ENCODE measurements around the gene WT1.
A peak's percentile ranks its signal among the peaks of the same experiment; 100 is the strongest.

WT1 gene

DNA sequence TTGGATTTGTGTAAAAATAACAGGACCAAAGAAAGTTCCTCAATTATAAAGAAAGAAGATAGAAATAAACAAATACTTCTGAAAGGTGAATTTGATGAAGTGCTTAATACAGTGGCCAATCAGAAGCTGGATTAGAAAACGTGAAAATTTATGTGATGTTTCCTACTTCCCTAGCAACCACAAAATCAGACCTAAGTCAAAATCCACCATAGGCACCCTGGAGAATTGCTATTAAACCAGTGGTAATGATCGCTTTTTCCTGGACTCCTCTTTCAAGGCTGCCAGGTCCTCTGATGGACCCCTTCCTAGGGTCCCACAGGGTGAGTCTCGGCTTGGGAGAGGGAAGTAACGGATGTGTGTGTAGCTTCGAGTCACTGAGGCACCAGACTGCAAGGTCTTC, 9.6 kb downstream of the WT1 start:
- Histone ChIP-seq H3K4me1 (ENCODE audit: control insufficient read depth, low read length) (peaks cover 15% of the 10 kb centered on the region), H3F3A (ENCODE audit: control insufficient read depth, insufficient read depth) (no peaks in the 10 kb centered on the region), H3K9me3 (ENCODE audit: control insufficient read depth, insufficient read depth, low read length) (no peaks in the 10 kb centered on the region), H3K27me3 (ENCODE audit: control insufficient read depth, low read length) (no peaks in the 10 kb centered on the region), H3K36me3 (ENCODE audit: control insufficient read depth, low read length) (no peaks in the 10 kb centered on the region), H3K27ac (ENCODE audit: low read depth, low read length) (no peak overlapping the region), H3K79me2 (ENCODE audit: control insufficient read depth, low read length) (no peaks in the 10 kb centered on the region), H4K20me1 (ENCODE audit: control insufficient read depth, insufficient read depth, low read depth, low read length) (no peaks in the 10 kb centered on the region), H3K4me3 (ENCODE audit: low read length) (no peak overlapping the region), H3K4me2 (ENCODE audit: low read length) (no peak overlapping the region), H3K9me2 (replicated peaks; ENCODE audit: control insufficient read depth, low read length) (no peaks in the 10 kb centered on the region)
- TF ChIP-seq, protein P1, sequence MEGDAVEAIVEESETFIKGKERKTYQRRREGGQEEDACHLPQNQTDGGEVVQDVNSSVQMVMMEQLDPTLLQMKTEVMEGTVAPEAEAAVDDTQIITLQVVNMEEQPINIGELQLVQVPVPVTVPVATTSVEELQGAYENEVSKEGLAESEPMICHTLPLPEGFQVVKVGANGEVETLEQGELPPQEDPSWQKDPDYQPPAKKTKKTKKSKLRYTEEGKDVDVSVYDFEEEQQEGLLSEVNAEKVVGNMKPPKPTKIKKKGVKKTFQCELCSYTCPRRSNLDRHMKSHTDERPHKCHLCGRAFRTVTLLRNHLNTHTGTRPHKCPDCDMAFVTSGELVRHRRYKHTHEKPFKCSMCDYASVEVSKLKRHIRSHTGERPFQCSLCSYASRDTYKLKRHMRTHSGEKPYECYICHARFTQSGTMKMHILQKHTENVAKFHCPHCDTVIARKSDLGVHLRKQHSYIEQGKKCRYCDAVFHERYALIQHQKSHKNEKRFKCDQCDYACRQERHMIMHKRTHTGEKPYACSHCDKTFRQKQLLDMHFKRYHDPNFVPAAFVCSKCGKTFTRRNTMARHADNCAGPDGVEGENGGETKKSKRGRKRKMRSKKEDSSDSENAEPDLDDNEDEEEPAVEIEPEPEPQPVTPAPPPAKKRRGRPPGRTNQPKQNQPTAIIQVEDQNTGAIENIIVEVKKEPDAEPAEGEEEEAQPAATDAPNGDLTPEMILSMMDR (IDR thresholded peaks at IDR 0.05; ENCODE audit: low read depth, low read length, poor library complexity, severe bottlenecking) = no peak
- no peak for TF ChIP-seq EZH2phosphoT487 (IDR thresholded peaks at IDR 0.05; ENCODE audit: borderline replicate concordance, low read length)

DNA sequence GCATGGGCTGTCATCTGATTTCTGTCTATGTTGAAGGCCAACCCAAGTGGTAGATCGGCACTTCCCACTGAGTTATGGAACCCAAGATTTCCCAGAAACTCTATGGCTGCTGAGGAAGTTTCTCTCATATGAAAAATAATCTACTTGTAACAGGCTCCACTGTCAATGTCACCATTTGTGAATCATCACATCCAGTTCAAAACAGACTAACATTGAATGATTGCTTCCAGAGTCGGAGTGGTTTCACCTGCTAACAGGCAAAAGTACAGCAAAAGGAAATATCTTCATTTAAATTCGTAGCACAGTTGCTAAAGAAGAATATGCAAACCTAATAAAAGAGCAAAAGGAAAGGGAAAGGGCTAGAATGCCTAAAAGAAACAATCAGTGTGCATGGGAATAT, 12.8 kb downstream of the WT1 start:
- H3K4me2 ChIP-seq (ENCODE audit: low read length) = no peak overlapping the region
- no peaks in the 10 kb centered on the region for H3K9me3 ChIP-seq (ENCODE audit: control insufficient read depth, insufficient read depth, low read length)
- no peak overlapping the region for H3K27ac ChIP-seq (ENCODE audit: low read depth, low read length)
- H3K4me1 ChIP-seq (ENCODE audit: control insufficient read depth, low read length) = peaks cover 25% of the 10 kb centered on the region
- H3K27me3 ChIP-seq (ENCODE audit: control insufficient read depth, low read length) = no peaks in the 10 kb centered on the region
- no peaks in the 10 kb centered on the region for H3K9me2 ChIP-seq (replicated peaks; ENCODE audit: control insufficient read depth, low read length)
- H3K36me3 ChIP-seq (ENCODE audit: control insufficient read depth, low read length) = no peaks in the 10 kb centered on the region
- no peaks in the 10 kb centered on the region for H4K20me1 ChIP-seq (ENCODE audit: control insufficient read depth, insufficient read depth, low read depth, low read length)
- H3F3A ChIP-seq (ENCODE audit: control insufficient read depth, insufficient read depth) = no peaks in the 10 kb centered on the region
- no peaks in the 10 kb centered on the region for H3K79me2 ChIP-seq (ENCODE audit: control insufficient read depth, low read length)
- H3K4me3 ChIP-seq (ENCODE audit: low read length) = no peak overlapping the region
- no peak for TF ChIP-seq EZH2phosphoT487 (IDR thresholded peaks at IDR 0.05; ENCODE audit: borderline replicate concordance, low read length)
- TF ChIP-seq, protein P1 (IDR thresholded peaks at IDR 0.05; ENCODE audit: low read depth, low read length, poor library complexity, severe bottlenecking) = no peak

DNA sequence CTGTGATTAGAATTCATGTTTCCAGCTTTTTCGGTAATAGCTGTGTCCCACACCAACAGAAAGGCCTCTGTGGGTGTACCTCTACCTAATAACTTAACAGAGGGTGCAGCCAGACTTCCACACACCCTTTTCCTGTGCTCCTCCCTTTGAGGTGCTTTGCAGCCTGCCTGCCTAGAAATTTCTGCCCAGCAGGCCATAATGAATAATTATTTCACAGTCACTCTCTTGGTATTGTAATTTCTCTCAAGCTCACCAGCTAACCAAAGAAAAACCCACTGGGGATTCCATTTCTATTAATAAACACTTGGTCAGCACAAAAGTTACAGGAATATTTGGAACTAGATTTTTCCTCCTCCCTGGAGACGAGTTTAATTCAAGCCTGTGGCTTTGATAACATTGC, 13.3 kb downstream of the WT1 start:
- Histone ChIP-seq H3K27ac (ENCODE audit: low read depth, low read length) (no peak overlapping the region), H3K36me3 (ENCODE audit: control insufficient read depth, low read length) (no peaks in the 10 kb centered on the region), H3K27me3 (ENCODE audit: control insufficient read depth, low read length) (no peaks in the 10 kb centered on the region), H3K4me1 (ENCODE audit: control insufficient read depth, low read length) (peaks cover 27% of the 10 kb centered on the region), H4K20me1 (ENCODE audit: control insufficient read depth, insufficient read depth, low read depth, low read length) (no peaks in the 10 kb centered on the region), H3K9me2 (replicated peaks; ENCODE audit: control insufficient read depth, low read length) (no peaks in the 10 kb centered on the region), H3K9me3 (ENCODE audit: control insufficient read depth, insufficient read depth, low read length) (no peaks in the 10 kb centered on the region), H3K4me2 (ENCODE audit: low read length) (peak overlapping the region; percentile 69), H3K4me3 (ENCODE audit: low read length) (no peak overlapping the region), H3K79me2 (ENCODE audit: control insufficient read depth, low read length) (no peaks in the 10 kb centered on the region), H3F3A (ENCODE audit: control insufficient read depth, insufficient read depth) (no peaks in the 10 kb centered on the region)
- TF ChIP-seq, protein P1 (IDR thresholded peaks at IDR 0.05; ENCODE audit: low read depth, low read length, poor library complexity, severe bottlenecking) = no peak
- no peak for TF ChIP-seq EZH2phosphoT487 (IDR thresholded peaks at IDR 0.05; ENCODE audit: borderline replicate concordance, low read length)

Measured in DOHH2 (cell line).